ENCODE measurements around the gene ITGA11.

The ITGA11 gene

GRCh38 chr15:68352401-68353062 is 79.4 kb downstream of the ITGA11 start:
- DNase-seq = peak in 1 of 2 donors; percentile 35

GRCh38 chr15:68349151-68349550 is 82.8 kb downstream of the ITGA11 start:
- no peak for DNase-seq

DNA sequence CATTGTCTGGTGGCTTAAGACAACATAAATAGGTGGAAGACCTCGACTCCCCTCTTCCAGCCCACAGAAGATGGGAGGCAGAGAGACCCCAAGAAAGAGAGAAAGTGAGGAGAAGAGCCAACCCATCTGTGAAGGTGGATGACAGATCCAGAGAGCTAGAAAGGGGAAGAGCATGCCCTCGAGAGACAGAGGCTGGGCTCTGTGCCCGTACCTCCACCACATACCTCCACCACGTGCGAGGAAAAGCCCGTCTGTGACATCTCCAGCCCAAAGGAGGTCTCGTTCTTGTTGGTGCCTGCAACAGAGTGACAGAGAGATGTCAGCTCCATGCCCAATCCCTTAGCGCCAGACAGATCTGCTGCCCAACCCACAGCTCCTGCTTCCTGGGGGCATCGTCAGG is 83.4 kb downstream of the ITGA11 start:
- no peak for DNase-seq

DNA sequence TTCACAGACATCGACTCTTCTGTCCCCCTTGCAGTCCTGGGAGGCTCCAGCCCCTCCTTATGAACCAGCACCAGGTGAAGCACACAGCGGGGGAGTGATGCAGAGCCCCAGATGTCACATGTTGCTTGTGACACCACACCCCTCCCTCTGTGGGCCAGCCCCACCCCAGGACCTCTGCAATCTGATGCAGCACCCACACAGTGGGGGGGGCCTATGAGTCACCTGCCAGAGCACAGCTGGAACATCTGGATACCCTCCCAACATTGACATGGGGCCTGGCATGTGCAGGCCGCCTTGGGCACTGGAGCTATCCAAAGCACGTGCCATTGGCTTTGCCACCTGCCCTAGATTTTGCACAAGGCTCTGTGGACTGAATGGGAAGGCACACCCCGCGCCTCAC is 83.9 kb downstream of the ITGA11 start:
- DNase-seq = no peak

- no peak for DNase-seq
Observed at GRCh38 chr15:68347392-68347791, 84.6 kb downstream of the ITGA11 start.

DNA sequence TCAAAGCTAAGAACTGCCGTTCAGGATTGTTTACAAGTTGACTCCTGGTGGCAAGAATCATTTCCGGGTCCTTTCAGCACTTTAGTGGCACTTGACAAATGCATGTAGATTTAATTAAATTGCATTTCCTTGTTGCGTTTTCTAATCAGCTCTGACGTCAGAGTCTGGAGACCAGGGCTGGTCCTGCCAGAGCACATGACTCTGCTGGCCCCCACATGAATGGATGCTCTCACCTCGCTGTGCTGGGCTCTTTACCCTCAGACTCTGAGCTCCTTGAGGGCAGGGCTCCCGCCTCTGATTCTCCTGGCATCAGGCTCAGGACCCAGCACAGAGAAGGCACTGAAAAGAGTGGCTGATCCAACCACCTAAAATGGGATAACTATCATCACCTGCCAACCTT is 85.0 kb downstream of the ITGA11 start:
- DNase-seq = no peak

DNA sequence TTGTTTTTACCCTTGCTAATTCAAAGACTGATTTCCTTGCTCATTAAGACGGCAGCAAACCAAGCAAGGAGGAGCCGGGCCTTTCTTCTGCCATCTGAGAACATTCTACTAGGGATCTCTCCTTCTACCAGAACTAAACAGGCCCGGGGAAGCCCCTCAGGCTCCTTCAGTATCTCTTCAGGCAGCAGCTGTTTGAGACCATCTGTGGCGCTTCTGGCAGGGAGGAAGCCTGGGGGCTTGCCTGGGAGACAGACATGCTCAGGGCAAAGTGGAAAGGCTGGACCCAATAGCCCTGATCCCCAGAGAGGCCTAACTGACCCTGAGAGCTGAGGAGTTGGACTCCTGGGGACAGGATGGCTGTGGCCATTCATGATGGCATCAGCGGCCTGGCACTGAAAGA is 86.5 kb downstream of the ITGA11 start:
- no peak for DNase-seq

DNA sequence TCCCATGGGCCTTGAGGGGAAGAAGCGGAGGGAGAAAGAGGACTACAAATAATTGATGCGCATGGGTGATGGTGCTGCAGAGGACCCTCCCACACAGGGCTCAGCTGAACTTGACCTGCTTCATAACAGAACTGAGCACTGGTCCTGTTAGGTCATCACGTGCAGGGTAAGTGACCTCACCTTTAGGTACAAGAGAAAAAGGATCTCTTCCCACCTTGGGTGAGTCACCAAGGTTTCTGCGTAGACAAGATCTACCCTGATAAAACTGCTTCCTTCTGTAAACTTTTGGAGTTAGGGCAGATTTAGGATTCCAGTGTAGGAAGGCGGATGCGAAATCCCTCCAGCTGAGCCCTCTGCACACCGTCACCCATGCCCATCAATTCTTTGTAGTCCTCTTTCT is 87.4 kb downstream of the ITGA11 start:
- DNase-seq = no peak

DNA sequence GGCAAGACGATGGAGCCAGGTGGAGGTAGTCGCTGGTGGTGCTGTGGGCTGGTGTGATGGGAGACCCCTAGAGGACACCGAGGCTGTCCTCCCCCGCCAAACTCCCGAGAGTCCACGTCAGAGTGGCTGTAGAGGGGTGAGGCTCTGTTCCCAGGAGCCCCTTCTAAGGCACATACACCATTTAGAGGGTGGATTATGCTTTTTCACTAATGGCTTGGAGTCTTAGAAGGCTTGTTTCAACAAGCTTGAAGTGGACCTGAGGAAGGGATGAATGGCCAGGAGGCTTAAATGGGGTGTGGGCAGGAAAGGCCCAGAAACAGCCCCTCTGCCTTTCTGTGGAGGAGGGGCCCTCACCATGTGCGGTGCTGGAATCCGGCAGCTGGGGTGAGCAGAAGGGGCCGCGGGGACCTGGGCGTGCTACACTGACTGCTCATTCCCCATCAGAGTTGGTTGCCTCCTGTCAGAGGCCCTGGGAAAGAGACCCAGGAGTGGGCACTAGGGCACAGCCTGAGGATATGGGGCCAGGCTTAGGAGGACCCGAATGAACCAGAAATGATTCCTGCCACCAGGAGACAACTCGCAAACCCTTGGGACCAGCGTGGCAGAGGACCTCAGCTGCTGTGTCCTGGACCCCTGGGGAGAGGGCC is 88.3 kb downstream of the ITGA11 start:
- DNase-seq = no peak

GRCh38 chr15:68341760-68342725 is 89.9 kb downstream of the ITGA11 start:
- no peak for DNase-seq

DNA sequence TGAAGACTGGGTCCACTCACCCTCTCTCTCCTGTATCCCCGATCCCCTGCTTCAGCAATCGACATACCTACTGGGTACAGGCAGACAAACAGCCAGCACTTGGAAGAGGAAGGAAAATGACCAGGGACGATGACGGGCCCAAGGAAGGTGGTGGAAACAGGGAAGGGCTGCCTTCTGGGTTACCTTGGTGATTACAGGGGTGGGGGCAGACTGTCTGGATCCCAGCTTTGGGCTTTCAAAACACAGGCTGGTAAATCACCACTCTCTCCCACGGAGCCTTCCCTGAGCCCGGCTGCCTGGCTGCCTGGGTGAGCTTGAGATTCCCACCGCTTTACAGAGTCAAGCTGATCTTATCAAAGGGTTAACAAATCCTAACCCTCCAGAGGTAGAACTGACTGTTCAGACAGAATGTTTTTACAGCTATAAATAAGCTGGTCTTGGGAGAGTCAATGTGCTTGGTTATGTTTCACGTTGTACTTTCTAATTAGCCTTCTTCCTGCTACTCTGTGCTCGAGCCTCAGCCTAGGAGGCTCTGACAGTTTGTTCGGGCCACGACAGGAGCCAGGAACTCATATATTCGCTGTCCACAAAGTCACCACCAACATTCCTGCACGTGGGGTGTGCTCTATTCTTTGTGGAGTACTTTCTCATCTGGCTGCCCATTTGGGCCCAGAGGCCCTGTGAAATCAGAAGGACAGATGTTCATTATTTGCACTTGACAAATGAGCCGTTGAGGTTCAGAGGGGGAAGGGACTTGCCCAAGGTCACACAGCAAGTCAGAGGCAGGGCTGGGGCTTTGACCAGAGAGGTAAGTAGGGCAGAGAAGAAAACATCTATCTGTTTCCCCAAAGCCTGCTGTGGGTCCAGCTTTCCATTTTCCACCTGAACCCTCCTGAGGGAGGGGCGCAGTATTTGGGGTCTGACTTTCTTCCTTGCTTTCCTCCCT is 91.0 kb downstream of the ITGA11 start:
- no peak for DNase-seq

- no peak for DNase-seq
Observed at GRCh38 chr15:68339481-68339880, 92.5 kb downstream of the ITGA11 start.

DNA sequence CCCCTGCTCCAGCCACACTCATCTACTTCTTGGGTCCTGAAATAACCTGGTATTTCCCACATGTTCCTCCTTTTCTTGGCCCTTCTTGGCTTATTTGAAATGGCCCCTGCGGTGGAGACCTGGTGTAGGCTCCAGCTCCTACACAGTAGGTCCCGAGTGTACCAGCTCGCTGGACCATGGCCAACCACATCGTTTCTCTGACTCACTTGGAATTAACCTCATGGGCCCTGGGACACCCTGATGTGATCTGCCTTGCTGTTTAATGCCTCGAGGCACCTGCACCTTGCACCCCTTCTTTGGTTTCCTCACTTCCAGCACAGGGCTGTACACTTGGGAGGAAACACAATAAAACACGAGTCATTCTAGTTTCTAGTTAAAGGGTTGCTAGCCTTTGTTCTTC is 94.1 kb downstream of the ITGA11 start:
- DNase-seq = no peak

DNA sequence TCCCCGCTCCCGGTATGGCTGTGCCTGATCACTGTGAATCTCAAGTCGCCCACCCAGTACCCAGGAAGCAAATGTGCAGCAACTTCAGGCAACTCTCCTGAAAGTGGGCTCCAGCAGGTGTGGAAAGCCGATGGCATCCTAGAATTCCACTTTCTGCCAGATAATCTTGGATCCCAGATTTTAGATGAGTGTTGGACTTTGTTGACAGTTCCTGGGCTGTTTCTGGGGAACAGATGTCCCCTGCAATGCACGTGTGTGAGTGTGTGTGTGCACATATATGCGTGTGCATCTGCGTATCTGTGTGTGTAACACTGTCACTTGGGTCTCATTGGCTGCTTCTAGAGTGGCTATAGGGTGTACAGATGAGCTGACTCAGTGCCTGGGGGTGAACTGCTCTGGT is 95.4 kb downstream of the ITGA11 start:
- DNase-seq = no peak

DNA sequence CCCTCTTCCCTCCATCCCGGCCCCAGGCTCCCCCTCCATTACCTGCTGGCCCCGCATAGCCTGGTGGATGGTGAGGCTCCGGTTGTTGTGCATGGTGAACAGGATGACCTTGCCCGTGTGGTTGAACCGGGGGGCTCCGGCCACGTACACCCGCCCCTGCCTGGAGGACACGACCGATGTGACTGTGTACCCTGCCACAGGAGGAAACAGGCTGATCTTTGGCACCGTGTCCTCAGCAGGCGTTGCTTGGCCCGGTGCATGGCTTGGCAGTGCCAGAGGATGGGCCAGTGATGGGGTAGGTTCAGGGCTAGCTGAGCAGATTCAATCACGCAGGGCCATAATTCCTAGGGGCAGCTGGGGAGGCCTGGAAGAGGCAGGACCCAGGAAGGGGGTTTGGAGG is 96.3 kb downstream of the ITGA11 start:
- DNase-seq = no peak

DNA sequence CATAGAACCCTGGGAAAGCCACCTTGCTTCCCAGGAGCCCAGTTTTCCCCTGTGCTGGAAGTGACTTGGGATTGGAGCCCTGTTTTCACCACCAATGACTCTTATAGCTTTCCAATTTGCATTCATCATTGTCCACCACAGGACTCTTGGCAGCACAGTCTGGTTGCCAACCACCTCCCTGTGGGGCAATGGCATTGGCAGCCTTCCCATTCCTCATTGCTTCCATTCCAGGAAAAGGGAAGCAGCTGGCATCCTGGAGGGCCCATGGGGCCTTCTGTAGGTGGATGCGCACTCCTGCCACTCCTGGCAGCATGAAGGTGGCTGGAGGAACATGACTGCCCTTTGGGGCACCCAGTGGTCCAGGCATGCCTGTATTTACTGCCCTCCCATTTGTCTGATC is 96.7 kb downstream of the ITGA11 start:
- no peak for DNase-seq

DNA sequence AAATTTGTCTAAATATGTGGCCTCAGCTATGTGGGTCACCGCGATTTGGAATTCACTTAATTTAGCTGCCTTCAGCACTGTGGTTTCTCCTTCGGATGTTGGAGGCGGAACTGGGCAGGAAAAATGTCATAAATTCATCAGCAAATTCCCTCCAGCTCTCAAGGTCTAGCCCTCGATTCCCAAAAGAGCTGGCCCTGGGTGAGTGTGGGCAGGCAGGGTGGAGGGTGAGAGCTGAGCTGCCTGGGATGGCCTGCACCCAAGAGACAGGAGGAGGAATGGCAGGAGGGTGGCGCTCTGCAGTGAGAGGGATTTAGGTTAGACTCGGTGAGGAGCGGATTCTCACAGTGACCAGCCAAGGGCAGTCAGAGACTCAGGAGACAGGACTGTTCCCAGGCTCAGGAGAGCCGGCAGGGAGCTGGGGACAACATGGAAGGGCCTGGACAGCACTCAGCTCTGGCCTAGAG is 97.3 kb downstream of the ITGA11 start:
- no peak for DNase-seq

DNA sequence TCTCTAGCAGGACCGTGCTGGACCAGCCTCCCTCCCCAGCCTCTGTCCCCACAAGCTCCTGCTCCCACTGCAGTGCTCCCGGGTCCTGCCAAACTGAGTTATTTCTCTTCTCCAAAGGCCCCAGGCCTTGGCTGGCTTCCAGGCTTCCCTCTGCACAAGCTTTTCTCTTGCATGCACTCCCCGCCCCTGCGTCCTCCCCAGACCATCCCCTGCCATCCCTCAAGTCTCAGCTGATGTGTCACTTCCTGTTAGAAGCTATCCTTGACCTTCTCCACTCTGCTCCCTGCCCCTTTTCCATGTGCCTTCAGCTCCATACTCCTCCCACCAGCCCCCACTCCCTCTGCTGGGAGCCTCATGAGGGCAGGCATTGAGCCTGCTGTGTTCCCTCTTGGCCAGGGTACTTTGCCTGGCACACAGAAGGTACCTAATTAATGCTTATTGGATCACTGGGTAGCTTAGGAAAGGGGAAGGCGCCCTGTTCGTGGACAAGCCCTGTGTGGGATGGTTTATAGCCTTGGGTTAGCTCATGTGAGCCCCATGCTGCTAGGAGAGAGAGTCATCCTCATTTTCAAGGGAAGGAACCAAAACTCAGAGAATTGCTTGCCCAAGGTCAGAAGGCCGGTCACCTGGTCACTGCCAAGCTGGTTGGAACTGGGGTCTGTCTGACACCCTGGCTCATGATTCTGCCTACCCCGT is 98.0 kb downstream of the ITGA11 start:
- DNase-seq = no peak

GRCh38 chr15:68332266-68332665 is 99.7 kb downstream of the ITGA11 start:
- no peak for DNase-seq

DNA sequence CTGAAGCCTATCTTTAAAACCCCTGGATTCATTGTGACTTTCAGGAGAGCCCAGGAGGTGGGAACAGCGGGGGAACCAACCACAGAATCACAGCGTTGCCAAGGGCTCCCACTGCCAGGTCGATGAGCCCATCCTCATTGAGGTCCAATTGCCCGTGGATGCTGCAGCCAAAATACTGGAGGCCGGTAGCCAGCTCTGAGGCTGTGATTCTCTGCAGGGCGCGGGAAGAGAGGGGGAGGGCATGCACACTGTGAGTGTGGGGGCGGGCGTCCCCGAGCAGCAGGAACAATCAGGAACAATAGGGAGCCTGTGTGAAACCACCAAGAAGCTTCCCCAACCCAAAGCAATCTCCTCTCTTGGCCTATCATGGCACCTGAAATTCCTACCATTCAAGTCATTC is 101.1 kb downstream of the ITGA11 start:
- no peak for DNase-seq

DNA sequence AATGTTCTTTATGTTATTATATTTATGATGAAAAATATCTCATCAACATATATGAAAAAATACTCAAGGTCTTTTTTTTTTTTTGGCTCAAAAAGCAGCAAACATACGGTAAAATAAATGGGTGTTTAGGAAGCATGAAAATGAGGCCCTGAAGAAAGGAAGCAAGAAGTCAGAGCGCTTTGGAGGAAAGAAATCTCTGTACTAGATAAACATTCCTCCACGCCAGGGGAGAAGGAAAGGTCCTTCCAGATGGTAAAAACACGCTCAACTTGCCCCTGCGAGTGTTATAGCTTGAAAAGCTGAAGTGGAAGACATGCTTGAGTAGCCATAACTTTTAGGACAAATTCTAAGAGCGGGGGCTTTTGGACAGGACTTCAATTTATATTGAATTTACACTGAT is 101.5 kb downstream of the ITGA11 start:
- no peak for DNase-seq

DNA sequence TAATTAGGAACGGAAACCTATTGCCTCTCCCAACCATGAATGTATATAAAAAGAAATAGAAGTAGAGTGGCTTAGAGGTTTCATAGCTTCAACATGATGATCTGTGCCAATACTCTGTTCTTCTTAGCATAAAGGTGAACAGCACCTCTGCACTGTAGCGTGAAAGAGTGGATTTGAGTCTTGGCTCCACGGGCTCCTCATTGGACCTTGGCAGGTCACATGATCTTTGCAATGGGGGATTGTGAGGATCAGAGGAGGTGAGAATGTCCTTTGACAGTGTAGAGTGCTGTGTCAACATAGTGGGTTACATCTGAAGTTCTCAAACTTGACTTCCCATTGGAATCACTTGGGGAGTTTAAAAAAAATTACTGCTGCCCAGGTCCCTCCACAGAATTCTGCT is 103.0 kb downstream of the ITGA11 start:
- no peak for DNase-seq

Data from CD4-positive, alpha-beta T cell treated with Interferon alpha-2 for 1 hour (primary cell).